Measurements from ENCODE around the gene ARHGAP40.

Gene ARHGAP40

DNA sequence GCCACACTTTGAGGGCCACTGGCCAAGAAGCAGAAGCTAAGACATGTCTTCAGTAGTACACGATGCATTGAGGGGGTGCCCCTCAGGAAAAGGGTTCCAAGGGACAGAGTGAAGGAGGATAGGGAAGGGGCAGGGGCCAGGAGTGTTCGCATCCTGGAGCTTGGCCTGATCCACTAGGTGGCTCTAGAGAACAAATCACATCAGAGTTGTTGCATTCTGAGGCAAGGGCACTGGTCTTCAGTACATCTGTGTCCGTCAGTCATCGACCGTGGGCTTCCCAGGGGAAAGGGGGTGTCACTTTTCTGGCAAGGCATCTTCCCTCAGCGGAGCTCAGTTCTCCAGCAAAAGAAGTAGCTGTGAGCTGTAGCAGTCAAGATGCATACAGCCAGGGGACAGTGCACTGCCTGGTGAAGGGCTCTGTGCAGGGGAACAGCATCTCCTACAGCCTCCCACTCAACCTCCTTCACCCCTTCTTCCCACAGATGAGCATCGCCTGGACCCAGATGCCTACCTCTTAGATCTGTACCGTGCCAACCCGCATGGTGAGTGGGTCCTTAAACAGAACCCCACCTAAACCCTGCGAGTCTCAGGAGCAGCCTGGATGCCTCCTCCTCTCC lies 47.8 kb downstream of the ARHGAP40 start:
- Histone ChIP-seq H3K9me3 (ENCODE audit: control insufficient read depth in 2 of 2, low read length in 2 of 2) (no peaks in the 10 kb centered on the region), H3K36me3 (ENCODE audit: control insufficient read depth in 2 of 2, insufficient read depth in 2 of 2, low read length in 2 of 2) (no peaks in the 10 kb centered on the region), H3K27me3 (ENCODE audit: control insufficient read depth in 2 of 2, insufficient read depth in 2 of 2, low read length in 2 of 2) (peaks cover 14 to 23% of the 10 kb centered on the region in 2 donors), H3K4me1 (ENCODE audit: control insufficient read depth in 2 of 2, insufficient read depth in 2 of 2, low read length in 2 of 2) (no peaks in the 10 kb centered on the region), H3K27ac (ENCODE audit: low read depth in 2 of 2, low read length in 2 of 2) (no peak overlapping the region), H3K4me3 (ENCODE audit: low read length in 2 of 2) (no peak overlapping the region), H3K9ac (ENCODE audit: low read depth in 1 of 2, low read length in 2 of 2) (no peak overlapping the region)

DNA sequence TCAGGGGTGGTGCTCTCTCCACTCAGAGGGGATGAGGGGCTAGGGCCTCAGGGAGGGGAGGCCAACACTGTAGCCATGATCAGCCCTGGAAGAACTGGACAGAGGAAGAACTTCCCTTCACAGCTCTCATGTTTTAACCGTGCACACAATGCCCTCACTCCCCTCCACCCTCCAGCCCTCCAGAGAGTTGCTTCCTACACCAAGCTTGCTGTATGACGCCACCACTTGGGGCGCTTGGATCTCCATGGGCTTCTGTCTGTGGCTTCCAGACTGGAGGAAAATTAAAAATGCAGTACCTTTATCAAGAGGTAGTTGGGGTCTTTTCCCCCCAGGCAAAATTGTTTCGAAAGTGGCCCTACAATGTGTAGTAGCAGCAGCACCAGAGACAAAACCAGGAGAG lies 48.4 kb downstream of the ARHGAP40 start:
- Histone ChIP-seq H3K4me3 (ENCODE audit: low read length in 2 of 2) (no peak overlapping the region), H3K36me3 (ENCODE audit: control insufficient read depth in 2 of 2, insufficient read depth in 2 of 2, low read length in 2 of 2) (no peaks in the 10 kb centered on the region), H3K27me3 (ENCODE audit: control insufficient read depth in 2 of 2, insufficient read depth in 2 of 2, low read length in 2 of 2) (peaks cover 14 to 20% of the 10 kb centered on the region in 2 donors), H3K9me3 (ENCODE audit: control insufficient read depth in 2 of 2, low read length in 2 of 2) (no peaks in the 10 kb centered on the region), H3K9ac (ENCODE audit: low read depth in 1 of 2, low read length in 2 of 2) (no peak overlapping the region), H3K4me1 (ENCODE audit: control insufficient read depth in 2 of 2, insufficient read depth in 2 of 2, low read length in 2 of 2) (no peaks in the 10 kb centered on the region), H3K27ac (ENCODE audit: low read depth in 2 of 2, low read length in 2 of 2) (no peak overlapping the region)

DNA sequence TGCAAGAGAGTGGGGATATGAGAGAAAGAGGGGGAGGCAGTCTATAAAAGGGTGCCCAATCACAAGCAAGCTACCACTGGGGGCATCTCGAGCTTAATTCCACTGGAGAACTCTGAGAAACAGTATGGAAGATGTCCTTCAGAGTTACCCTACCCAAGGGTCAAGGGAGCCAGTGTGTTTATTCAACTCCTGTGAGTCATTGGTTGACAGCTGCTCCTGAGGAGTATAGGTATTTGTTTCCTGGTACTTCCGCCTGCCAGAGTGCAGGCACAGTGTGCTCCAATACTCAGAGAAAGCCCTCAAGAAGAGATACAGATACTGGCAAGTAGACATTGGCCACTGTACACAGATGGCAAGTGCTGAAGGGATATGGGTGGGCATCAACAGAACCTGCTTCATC lies 49.5 kb downstream of the ARHGAP40 start:
- Histone ChIP-seq H3K9ac (ENCODE audit: low read depth in 1 of 2, low read length in 2 of 2) (no peak overlapping the region), H3K9me3 (ENCODE audit: control insufficient read depth in 2 of 2, low read length in 2 of 2) (no peaks in the 10 kb centered on the region), H3K27me3 (ENCODE audit: control insufficient read depth in 2 of 2, insufficient read depth in 2 of 2, low read length in 2 of 2) (peaks cover 4 to 13% of the 10 kb centered on the region in 2 donors), H3K27ac (ENCODE audit: low read depth in 2 of 2, low read length in 2 of 2) (no peak overlapping the region), H3K4me3 (ENCODE audit: low read length in 2 of 2) (no peak overlapping the region), H3K36me3 (ENCODE audit: control insufficient read depth in 2 of 2, insufficient read depth in 2 of 2, low read length in 2 of 2) (no peaks in the 10 kb centered on the region), H3K4me1 (ENCODE audit: control insufficient read depth in 2 of 2, insufficient read depth in 2 of 2, low read length in 2 of 2) (no peaks in the 10 kb centered on the region)

DNA sequence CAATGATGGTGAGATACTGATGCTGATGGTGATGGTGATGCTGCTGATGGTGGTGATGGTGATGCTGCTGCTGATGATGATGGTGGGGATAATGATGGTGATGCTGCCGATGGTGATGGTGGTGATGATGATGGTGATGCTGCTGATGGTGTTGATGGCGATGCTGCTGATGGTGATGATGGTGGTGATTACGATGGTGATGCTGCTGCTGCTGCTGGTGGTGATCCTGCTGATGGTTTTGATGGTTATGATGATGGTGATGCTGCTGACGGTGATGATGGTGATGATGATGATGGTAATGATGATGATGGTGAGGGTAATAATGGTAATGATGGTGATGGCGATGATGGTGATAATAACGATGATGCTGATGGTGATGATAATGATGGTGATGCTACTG lies 50.0 kb downstream of the ARHGAP40 start:
- H3K9me3 ChIP-seq (ENCODE audit: control insufficient read depth in 2 of 2, low read length in 2 of 2), result no peaks in the 10 kb centered on the region
- H3K9ac ChIP-seq (ENCODE audit: low read depth in 1 of 2, low read length in 2 of 2), result no peak overlapping the region
- H3K27ac ChIP-seq (ENCODE audit: low read depth in 2 of 2, low read length in 2 of 2), result no peak overlapping the region
- no peaks in the 10 kb centered on the region for H3K4me1 ChIP-seq (ENCODE audit: control insufficient read depth in 2 of 2, insufficient read depth in 2 of 2, low read length in 2 of 2)
- no peak overlapping the region for H3K4me3 ChIP-seq (ENCODE audit: low read length in 2 of 2)
- H3K27me3 ChIP-seq (ENCODE audit: control insufficient read depth in 2 of 2, insufficient read depth in 2 of 2, low read length in 2 of 2), result peaks cover 4 to 13% of the 10 kb centered on the region in 2 donors
- no peaks in the 10 kb centered on the region for H3K36me3 ChIP-seq (ENCODE audit: control insufficient read depth in 2 of 2, insufficient read depth in 2 of 2, low read length in 2 of 2)

DNA sequence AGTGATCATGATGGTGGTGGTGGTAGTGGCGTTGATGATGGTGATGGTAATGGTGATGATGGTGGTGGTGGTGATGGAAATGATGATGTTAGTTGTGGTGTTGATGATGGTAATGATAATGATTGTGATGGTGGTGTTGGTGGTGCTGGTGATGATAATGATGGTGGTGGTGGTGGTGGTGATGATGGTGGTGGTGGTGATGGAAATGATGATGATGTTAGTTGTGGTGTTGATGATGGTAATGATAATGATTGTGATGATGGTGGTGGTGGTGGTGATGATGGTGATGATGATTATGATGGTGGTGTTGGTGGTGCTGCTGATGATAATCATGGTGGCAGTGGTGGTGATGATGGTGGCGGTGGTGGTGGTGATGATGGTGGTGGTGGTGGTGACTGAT lies 51.4 kb downstream of the ARHGAP40 start:
- Histone ChIP-seq H3K9ac (ENCODE audit: low read depth in 1 of 2, low read length in 2 of 2) (no peak overlapping the region), H3K4me3 (ENCODE audit: low read length in 2 of 2) (no peak overlapping the region), H3K36me3 (ENCODE audit: control insufficient read depth in 2 of 2, insufficient read depth in 2 of 2, low read length in 2 of 2) (no peaks in the 10 kb centered on the region), H3K4me1 (ENCODE audit: control insufficient read depth in 2 of 2, insufficient read depth in 2 of 2, low read length in 2 of 2) (no peaks in the 10 kb centered on the region), H3K9me3 (ENCODE audit: control insufficient read depth in 2 of 2, low read length in 2 of 2) (no peaks in the 10 kb centered on the region), H3K27ac (ENCODE audit: low read depth in 2 of 2, low read length in 2 of 2) (no peak overlapping the region), H3K27me3 (ENCODE audit: control insufficient read depth in 2 of 2, insufficient read depth in 2 of 2, low read length in 2 of 2) (peaks cover 0 to 10% of the 10 kb centered on the region in 2 donors)

DNA sequence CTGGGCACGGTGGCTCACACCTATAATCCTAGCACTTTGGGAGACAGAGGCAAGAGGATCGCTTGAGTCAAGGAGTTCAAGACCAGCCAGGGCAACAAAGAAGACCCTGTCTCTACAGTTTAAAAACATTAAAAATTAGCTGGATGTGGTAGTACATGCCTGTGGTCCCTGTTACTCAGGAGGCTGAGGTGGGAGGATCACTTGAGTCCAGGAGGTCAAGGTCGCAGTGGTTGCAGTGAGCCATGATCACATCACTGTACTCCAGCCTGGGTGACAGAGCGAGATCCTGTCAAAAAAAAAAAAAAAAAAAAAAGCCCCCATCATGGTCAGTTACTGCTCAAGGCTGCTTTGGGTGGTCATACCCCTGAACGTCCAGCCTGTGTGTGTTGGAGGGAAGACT lies 55.8 kb downstream of the ARHGAP40 start:
- H3K36me3 ChIP-seq (ENCODE audit: control insufficient read depth in 2 of 2, insufficient read depth in 2 of 2, low read length in 2 of 2), result no peaks in the 10 kb centered on the region
- peaks cover 0 to 3% of the 10 kb centered on the region in 2 donors for H3K27me3 ChIP-seq (ENCODE audit: control insufficient read depth in 2 of 2, insufficient read depth in 2 of 2, low read length in 2 of 2)
- no peak overlapping the region for H3K9ac ChIP-seq (ENCODE audit: low read depth in 1 of 2, low read length in 2 of 2)

DNA sequence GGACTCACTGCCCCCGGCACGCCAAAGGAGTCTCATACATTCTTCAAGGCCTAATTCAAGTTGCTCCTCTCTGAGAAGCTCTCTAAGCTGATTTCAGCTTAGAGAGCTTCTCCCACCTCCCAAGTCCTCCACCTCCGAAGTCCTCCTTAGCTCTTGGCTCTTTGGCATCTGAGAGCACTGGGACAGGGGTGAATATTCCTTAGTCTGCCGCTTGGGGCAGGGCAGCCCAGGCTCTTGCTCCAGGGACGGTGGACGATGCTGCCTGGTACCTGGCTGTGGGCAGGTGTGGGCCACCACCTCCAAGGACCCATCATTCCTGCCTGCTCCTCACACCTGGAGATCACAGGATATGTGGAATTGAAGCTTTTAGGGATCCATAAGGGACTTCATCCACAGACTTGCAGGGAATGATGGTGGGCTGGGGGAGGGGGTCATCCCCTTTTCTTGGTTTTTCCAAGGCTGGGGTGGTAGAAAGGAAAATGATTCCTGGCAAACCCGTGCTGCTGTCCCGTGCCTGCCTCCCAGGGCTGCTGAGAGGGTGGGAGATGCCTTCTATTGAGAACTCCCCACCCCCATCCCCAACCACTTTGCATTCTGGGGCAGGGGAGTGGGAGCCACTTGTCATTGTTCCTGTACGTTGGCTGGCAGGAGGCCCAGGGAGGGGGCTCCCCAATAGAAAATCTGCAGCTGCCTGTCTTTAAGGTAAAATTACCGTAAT lies 57.4 kb downstream of the ARHGAP40 start:
- H3K4me3 ChIP-seq (ENCODE audit: low read length in 2 of 2), result no peak overlapping the region
- H3K27me3 ChIP-seq (ENCODE audit: control insufficient read depth in 2 of 2, insufficient read depth in 2 of 2, low read length in 2 of 2), result peaks cover 0 to 2% of the 10 kb centered on the region in 2 donors
- H3K4me1 ChIP-seq (ENCODE audit: control insufficient read depth in 2 of 2, insufficient read depth in 2 of 2, low read length in 2 of 2), result no peaks in the 10 kb centered on the region

More for the DNA sequence above, 55.8 kb downstream of the ARHGAP40 start:
- no peak overlapping the region for H3K4me3 ChIP-seq (ENCODE audit: low read length in 2 of 2)
- H3K4me1 ChIP-seq (ENCODE audit: control insufficient read depth in 2 of 2, insufficient read depth in 2 of 2, low read length in 2 of 2), result no peaks in the 10 kb centered on the region
- no peak overlapping the region for H3K27ac ChIP-seq (ENCODE audit: low read depth in 2 of 2, low read length in 2 of 2)
- no peaks in the 10 kb centered on the region for H3K9me3 ChIP-seq (ENCODE audit: control insufficient read depth in 2 of 2, low read length in 2 of 2)

DNA sequence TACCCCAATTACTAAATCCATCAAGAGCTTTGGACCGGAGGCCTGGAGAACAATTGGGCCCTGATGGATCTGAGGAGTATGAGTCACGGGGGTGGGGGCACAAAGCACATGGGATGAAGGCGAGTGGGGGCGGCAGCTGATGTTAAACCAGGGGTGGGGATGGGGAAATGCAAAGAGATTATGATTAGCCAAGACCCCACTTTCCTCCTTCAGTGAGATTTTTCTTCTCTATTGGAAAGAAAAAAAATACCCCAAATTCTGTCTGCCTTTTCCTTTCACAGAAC lies 57.9 kb downstream of the ARHGAP40 start:
- no peaks in the 10 kb centered on the region for H3K4me1 ChIP-seq (ENCODE audit: control insufficient read depth in 2 of 2, insufficient read depth in 2 of 2, low read length in 2 of 2)
- no peaks in the 10 kb centered on the region for H3K9me3 ChIP-seq (ENCODE audit: control insufficient read depth in 2 of 2, low read length in 2 of 2)
- H3K4me3 ChIP-seq (ENCODE audit: low read length in 2 of 2), result no peak overlapping the region
- no peak overlapping the region for H3K27ac ChIP-seq (ENCODE audit: low read depth in 2 of 2, low read length in 2 of 2)
- no peaks in the 10 kb centered on the region for H3K27me3 ChIP-seq (ENCODE audit: control insufficient read depth in 2 of 2, insufficient read depth in 2 of 2, low read length in 2 of 2)
- H3K9ac ChIP-seq (ENCODE audit: low read depth in 1 of 2, low read length in 2 of 2), result no peak overlapping the region
- no peaks in the 10 kb centered on the region for H3K36me3 ChIP-seq (ENCODE audit: control insufficient read depth in 2 of 2, insufficient read depth in 2 of 2, low read length in 2 of 2)

More for the DNA sequence above, 57.4 kb downstream of the ARHGAP40 start:
- Histone ChIP-seq H3K36me3 (ENCODE audit: control insufficient read depth in 2 of 2, insufficient read depth in 2 of 2, low read length in 2 of 2) (no peaks in the 10 kb centered on the region), H3K27ac (ENCODE audit: low read depth in 2 of 2, low read length in 2 of 2) (no peak overlapping the region), H3K9me3 (ENCODE audit: control insufficient read depth in 2 of 2, low read length in 2 of 2) (no peaks in the 10 kb centered on the region), H3K9ac (ENCODE audit: low read depth in 1 of 2, low read length in 2 of 2) (no peak overlapping the region)

DNA sequence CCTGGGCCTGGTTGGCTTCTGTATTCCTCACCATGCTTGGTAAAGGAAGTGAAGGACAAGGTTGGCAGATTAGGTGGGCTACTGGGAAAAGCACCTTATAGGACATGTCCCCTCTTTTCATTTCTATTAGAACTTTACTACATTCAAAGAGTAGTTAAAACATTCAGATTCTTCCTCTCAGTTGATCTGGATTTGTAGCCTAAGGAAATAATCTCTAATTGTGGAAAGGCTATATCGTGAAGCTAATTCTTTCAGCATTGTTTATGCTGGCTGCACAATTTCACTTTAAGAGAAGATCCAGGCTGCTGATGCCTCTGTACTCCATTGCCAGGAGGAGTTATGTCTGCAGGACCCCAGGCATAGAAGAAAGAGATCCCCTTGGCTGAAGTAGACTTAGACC lies 58.8 kb downstream of the ARHGAP40 start:
- no peaks in the 10 kb centered on the region for H3K9me3 ChIP-seq (ENCODE audit: control insufficient read depth in 2 of 2, low read length in 2 of 2)
- H3K4me3 ChIP-seq (ENCODE audit: low read length in 2 of 2), result no peak overlapping the region
- peaks cover 0 to under 1% of the 10 kb centered on the region in 2 donors for H3K27me3 ChIP-seq (ENCODE audit: control insufficient read depth in 2 of 2, insufficient read depth in 2 of 2, low read length in 2 of 2)
- no peaks in the 10 kb centered on the region for H3K4me1 ChIP-seq (ENCODE audit: control insufficient read depth in 2 of 2, insufficient read depth in 2 of 2, low read length in 2 of 2)
- no peak overlapping the region for H3K27ac ChIP-seq (ENCODE audit: low read depth in 2 of 2, low read length in 2 of 2)
- no peak overlapping the region for H3K9ac ChIP-seq (ENCODE audit: low read depth in 1 of 2, low read length in 2 of 2)
- no peaks in the 10 kb centered on the region for H3K36me3 ChIP-seq (ENCODE audit: control insufficient read depth in 2 of 2, insufficient read depth in 2 of 2, low read length in 2 of 2)

DNA sequence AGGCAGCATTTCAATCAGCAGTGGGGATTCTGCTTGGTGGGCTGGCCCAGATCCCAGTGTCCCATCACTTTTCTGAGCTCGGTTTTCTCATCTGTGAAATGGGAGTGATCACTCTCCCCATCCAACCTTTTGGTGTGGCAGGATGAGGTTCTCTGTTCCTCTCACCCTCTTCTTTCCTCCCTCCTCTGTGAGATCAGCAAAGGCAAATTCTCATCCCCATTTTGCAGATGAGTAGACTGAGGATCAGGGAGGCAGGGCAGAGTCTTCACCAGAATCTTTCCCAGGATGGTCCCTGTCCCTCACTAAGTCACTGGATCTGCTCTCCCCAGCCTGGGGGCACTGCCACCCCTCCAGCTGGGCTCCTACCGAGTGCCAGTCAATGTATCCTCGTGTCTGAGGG lies 62.1 kb downstream of the ARHGAP40 start:
- H3K27ac ChIP-seq (ENCODE audit: low read depth in 2 of 2, low read length in 2 of 2), result no peak overlapping the region
- no peak overlapping the region for H3K4me3 ChIP-seq (ENCODE audit: low read length in 2 of 2)
- H3K4me1 ChIP-seq (ENCODE audit: control insufficient read depth in 2 of 2, insufficient read depth in 2 of 2, low read length in 2 of 2), result no peaks in the 10 kb centered on the region
- H3K9me3 ChIP-seq (ENCODE audit: control insufficient read depth in 2 of 2, low read length in 2 of 2), result no peaks in the 10 kb centered on the region
- H3K36me3 ChIP-seq (ENCODE audit: control insufficient read depth in 2 of 2, insufficient read depth in 2 of 2, low read length in 2 of 2), result no peaks in the 10 kb centered on the region
- no peak overlapping the region for H3K9ac ChIP-seq (ENCODE audit: low read depth in 1 of 2, low read length in 2 of 2)
- H3K27me3 ChIP-seq (ENCODE audit: control insufficient read depth in 2 of 2, insufficient read depth in 2 of 2, low read length in 2 of 2), result peaks cover under 1 to 5% of the 10 kb centered on the region in 2 donors
